ENCODE measurements around the gene UVRAG. TPM values are rescaled to one million over a fixed set of nuclear protein-coding genes. Genes with fewer than 3 reads are reported as not detected.

The UVRAG gene
- total and polyA plus RNA-seq, 2 of the 13 experiments (the other 11 are each of a cell fraction or from before 2014, with no cell fraction given), result 9.7 to 17.3 TPM

GRCh38 chr11:76143274-76143673 is 328.3 kb downstream of the UVRAG start:
- no peak for ATAC-seq
- CTCF ChIA-PET (ENCODE audit: low intra/inter-chr PET ratio, low total read pairs), result no interaction called here
- no peak for TF ChIP-seq MYNN (CRISPR knock-in tag; IDR thresholded peaks at IDR 0.05; ENCODE audit: low read depth)
- TF ChIP-seq ISX (CRISPR knock-in tag; conservative IDR thresholded peaks at IDR 0.05), result no peak
- TF ChIP-seq ZNF775 (CRISPR knock-in tag; IDR thresholded peaks at IDR 0.05; ENCODE audit: borderline replicate concordance), result no peak
- TF ChIP-seq MLXIP (CRISPR knock-in tag; IDR thresholded peaks at IDR 0.05; ENCODE audit: borderline replicate concordance), result no peak
- TF ChIP-seq ZNF512B (CRISPR knock-in tag; IDR thresholded peaks at IDR 0.05; ENCODE audit: borderline replicate concordance), result no peak
- no peak for TF ChIP-seq SP140L (CRISPR knock-in tag; IDR thresholded peaks at IDR 0.05; ENCODE audit: borderline replicate concordance)
- no peak for TF ChIP-seq ZBTB40 (IDR thresholded peaks at IDR 0.05)
- TF ChIP-seq ZBTB40 (CRISPR knock-in tag; IDR thresholded peaks at IDR 0.05), result no peak
- no peak for TF ChIP-seq ATF1 (CRISPR knock-in tag; IDR thresholded peaks at IDR 0.05)
- TF ChIP-seq RAD21 (CRISPR knock-in tag; IDR thresholded peaks at IDR 0.05), result no peak
- TF ChIP-seq SP2 (CRISPR knock-in tag; IDR thresholded peaks at IDR 0.05), result no peak

More at GRCh38 chr11:76143274-76143673, 328.3 kb downstream of the UVRAG start:
- no peaks in the 10 kb centered on the region for H3K27me3 ChIP-seq (ENCODE audit: control insufficient read depth in 1 of 2, insufficient read depth in 2 of 2, low read length in 2 of 2)
- in situ Hi-C loops (cut with HindIII; ENCODE audit: extremely low pct_ligation_motif_present, low pct_unique_long_range_greater_than_20kb), result loop anchor here (10.0 kb wide), 1 partner anchor 62 kb away; the partner anchor contains the start of gene WNT11
- WGBS (ENCODE audit: low lambda C conversion rate), result 86% methylated on average over 4 of the region's 11 CpGs
- intact Hi-C loops (cut with micrococcal nuclease; ENCODE audit: unreplicated experiment), result no loop called here
- peaks cover 16% of the 10 kb centered on the region for H3K4me1 ChIP-seq (ENCODE audit: insufficient read depth, low read length)
- POLR2A ChIA-PET, result no interaction called here
- H3K79me2 ChIP-seq (ENCODE audit: insufficient read depth, low read length), result no peaks in the 10 kb centered on the region
- H2AFZ ChIP-seq (ENCODE audit: low read length), result no peak overlapping the region
- no peaks in the 10 kb centered on the region for H4K20me1 ChIP-seq (ENCODE audit: insufficient read depth, low read length)
- BruUV-seq (replicated peaks), result no TSS peak
- no peak overlapping the region for H3K9ac ChIP-seq (ENCODE audit: insufficient read depth, low read depth, low read length)
- H3K27ac ChIP-seq (ENCODE audit: extremely low read length, insufficient read depth, low read length), result no peak overlapping the region
- FAIRE-seq, result no peak
- H3K4me3 ChIP-seq (replicated peaks in 1 of 3; ENCODE audit: insufficient read depth in 1 of 3, low read depth in 2 of 3, low read length in 3 of 3), result no peak overlapping the region
- no peak for DNase-seq (ENCODE audit: low spot score)
- no peaks in the 10 kb centered on the region for H3K9me3 ChIP-seq (ENCODE audit: low read length)
- peaks cover 3 to 27% of the 10 kb centered on the region in 2 experiments; a peak in 4 of 5 replicates for H3K36me3 ChIP-seq (replicated peaks in 1 of 2; ENCODE audit: control insufficient read depth in 1 of 2, insufficient read depth in 2 of 2, low read length in 2 of 2)
- no peak overlapping the region for H3K4me2 ChIP-seq (ENCODE audit: low read depth, low read length)

All from HepG2 (cell line).